Transverse colon (tissue), 4 donors: ENCODE data around the gene TRIM22. TPM values are rescaled to one million over a fixed set of nuclear protein-coding genes. Genes with fewer than 3 reads are reported as not detected.
"Not testable (repeated sequence)": the region's sequence is repeated elsewhere in the genome, so short reads cannot be mapped to it uniquely, and the experiment has no call there.

Experiments
- DNase-seq: peaks from one replicate; pipeline ENCODE4 v3.0.0-alpha.2; 2019
- H3K27ac ChIP-seq, 4 donors: fragments of 200-600 bp; sonication (generic); 2 replicates each; pipeline ENCODE4 v1.5.1; 2016 to 2018; ENCODE audit warnings: inconsistent platforms in 4 of 4
- H3K27me3 ChIP-seq: fragments of 200-600 bp; sonication (generic); 2 replicates; pipeline ENCODE4 v1.5.1; 2017; ENCODE audit warnings: inconsistent platforms
- H3K36me3 ChIP-seq, 4 donors: fragments of 200-600 bp; sonication (generic); 2 replicates each; pipeline ENCODE4 v1.5.1; 2017 to 2019; ENCODE audit warnings: inconsistent platforms in 4 of 4
- H3K4me1 ChIP-seq, 4 donors: fragments of 200-600 bp; sonication (generic); 2 replicates each; pipeline ENCODE4 v1.5.1; 2017 to 2020; ENCODE audit warnings: inconsistent platforms in 4 of 4
- H3K4me3 ChIP-seq, 4 donors: fragments of 200-600 bp; sonication (generic); 1 replicate in 1 of 4; 2 replicates in 3 of 4; pipeline versions ENCODE4 v1.5.1 to v1.6.1; 2017 to 2019; ENCODE audit warnings: inconsistent platforms in 4 of 4
- H3K9me3 ChIP-seq, 2 donors: fragments of 200-600 bp; sonication (generic); 2 replicates each; pipeline ENCODE4 v1.5.1; 2017 to 2019; ENCODE audit warnings: inconsistent platforms in 2 of 2
- EP300 ChIP-seq: sonication (generic); formaldehyde crosslinking; IDR thresholded peaks from one replicate; pipeline ENCODE4 v1.6.1; 2017; ENCODE audit warnings: antibody characterized with exemption, low read depth
- POLR2A ChIP-seq: fragments of 450-650 bp; IDR thresholded peaks from one replicate; pipeline ENCODE4 v1.6.1; 2016; ENCODE audit warnings: antibody characterized with exemption, mild to moderate bottlenecking, moderate library complexity
- POLR2AphosphoS5 ChIP-seq, 3 donors: sonication (generic); formaldehyde crosslinking; IDR thresholded peaks; one replicate each; pipeline ENCODE4 v1.6.1; 2016; ENCODE audit warnings: antibody characterized with exemption in 3 of 3
- WGBS, 2 donors: methylation state at CpG; one replicate each; pipeline ENCODE4 v1.1.5; 2018; ENCODE audit warnings: low coverage in 1 of 2; 5-methylcytosine and 5-hydroxymethylcytosine counted together
- in situ Hi-C, 4 donors: fragments of 200-750 bp; cut with MboI; loops; one replicate each; pipeline versions ENCODE4 v1.15.0 to v1.15.1; 2017; ENCODE audit warnings: low sequenced_read_pairs in 3 of 4, low pct_ligation_motif_present in 1 of 4, low pct_unique_long_range_greater_than_20kb in 1 of 4
- intact Hi-C: fragments of 100-400 bp; cut with DNase I; formaldehyde crosslinking; loops from one replicate; pipeline ENCODE4 v1.15.1; 2023; ENCODE audit warnings: low total_unique reads
- total RNA-seq, 4 donors: library from RNA; depleted of rRNA; stranded (reverse); fragments of >200 nt; gene quantifications; one replicate each; pipeline ENCODE4 v1.1.0, GENCODE V29; 2016
- TF ChIP-seq, protein P1 (sequence below), 5 experiments: fragments of 200-600 bp in 3 of 5; fragments of 450-650 bp in 2 of 5; sonication (generic) in 3 of 5; IDR thresholded peaks; 1 replicate in 2 of 5; 2 replicates in 3 of 5; pipeline ENCODE4 v1.5.1; 2016 to 2017; ENCODE audit warnings: antibody characterized with exemption in 5 of 5, inconsistent platforms in 3 of 5, mild to moderate bottlenecking in 2 of 5, moderate library complexity in 1 of 5

Gene TRIM22
- total RNA-seq, 4 donors from 2014 or later = 3.2 to 35.2 (median 21.4) TPM

DNA sequence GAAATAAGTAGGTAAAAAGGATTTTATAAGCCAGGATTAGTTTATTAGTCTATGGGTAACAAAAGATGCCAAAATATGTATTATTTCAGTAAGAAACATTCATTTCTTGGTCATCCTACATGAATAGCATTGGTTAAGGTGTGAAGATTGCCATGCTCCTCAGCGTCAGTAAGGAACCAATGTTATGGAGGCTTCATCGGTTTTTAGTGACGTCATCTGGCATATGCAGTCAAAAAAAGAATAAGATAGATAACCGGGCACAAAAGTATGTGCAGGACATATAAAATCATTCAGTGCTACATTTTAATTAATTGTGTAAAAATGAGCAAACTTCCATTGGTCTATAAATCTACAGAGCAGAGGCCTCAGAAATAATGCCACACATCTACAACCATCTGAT, 34.1 kb upstream of the TRIM22 start:
- Histone ChIP-seq H3K36me3 (no peaks in the 10 kb centered on the region), H3K4me1 (no peaks in the 10 kb centered on the region), H3K27ac (no peak overlapping the region), H3K4me3 (no peak overlapping the region), H3K9me3 (peaks cover 6 to 8% of the 10 kb centered on the region in 2 donors), H3K27me3 (no peaks in the 10 kb centered on the region)
- TF ChIP-seq, protein P1, sequence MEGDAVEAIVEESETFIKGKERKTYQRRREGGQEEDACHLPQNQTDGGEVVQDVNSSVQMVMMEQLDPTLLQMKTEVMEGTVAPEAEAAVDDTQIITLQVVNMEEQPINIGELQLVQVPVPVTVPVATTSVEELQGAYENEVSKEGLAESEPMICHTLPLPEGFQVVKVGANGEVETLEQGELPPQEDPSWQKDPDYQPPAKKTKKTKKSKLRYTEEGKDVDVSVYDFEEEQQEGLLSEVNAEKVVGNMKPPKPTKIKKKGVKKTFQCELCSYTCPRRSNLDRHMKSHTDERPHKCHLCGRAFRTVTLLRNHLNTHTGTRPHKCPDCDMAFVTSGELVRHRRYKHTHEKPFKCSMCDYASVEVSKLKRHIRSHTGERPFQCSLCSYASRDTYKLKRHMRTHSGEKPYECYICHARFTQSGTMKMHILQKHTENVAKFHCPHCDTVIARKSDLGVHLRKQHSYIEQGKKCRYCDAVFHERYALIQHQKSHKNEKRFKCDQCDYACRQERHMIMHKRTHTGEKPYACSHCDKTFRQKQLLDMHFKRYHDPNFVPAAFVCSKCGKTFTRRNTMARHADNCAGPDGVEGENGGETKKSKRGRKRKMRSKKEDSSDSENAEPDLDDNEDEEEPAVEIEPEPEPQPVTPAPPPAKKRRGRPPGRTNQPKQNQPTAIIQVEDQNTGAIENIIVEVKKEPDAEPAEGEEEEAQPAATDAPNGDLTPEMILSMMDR (IDR thresholded peaks at IDR 0.05) = no peak
- TF ChIP-seq POLR2AphosphoS5 (IDR thresholded peaks at IDR 0.05) (no peak), POLR2A (no peak), EP300 (no peak)
- no peak for DNase-seq
- 97 to 98% methylated on average over 4 of the region's 4 CpGs for WGBS, 2 donors
- intact Hi-C loops = no loop called here
- in situ Hi-C loops = no loop called here

DNA sequence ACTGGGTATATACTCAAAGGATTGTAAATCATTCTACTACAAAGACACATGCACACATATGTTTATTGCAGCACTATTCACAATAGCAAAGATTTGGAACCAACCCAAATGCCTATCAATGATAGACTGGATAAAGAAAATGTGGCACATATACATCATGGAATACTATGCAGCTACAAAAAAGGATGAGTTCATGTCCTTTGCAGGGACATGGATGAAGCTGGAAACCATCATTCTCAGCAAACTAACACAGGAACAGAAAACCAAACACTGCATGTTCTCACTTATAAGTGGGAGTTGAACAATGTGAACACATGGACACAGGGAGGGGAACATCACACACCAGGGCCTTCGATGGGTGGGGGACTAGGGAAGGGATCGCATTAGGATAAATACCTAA, 32.6 kb upstream of the TRIM22 start:
- DNase-seq, H3K27me3 ChIP-seq, intact Hi-C loops, H3K4me1 ChIP-seq, H3K9me3 ChIP-seq, in situ Hi-C loops, H3K36me3 ChIP-seq, H3K27ac ChIP-seq, H3K4me3 ChIP-seq: not testable (repeated sequence)
- WGBS, 2 donors = 96 to 100% methylated on average over 2 of the region's 2 CpGs

DNA sequence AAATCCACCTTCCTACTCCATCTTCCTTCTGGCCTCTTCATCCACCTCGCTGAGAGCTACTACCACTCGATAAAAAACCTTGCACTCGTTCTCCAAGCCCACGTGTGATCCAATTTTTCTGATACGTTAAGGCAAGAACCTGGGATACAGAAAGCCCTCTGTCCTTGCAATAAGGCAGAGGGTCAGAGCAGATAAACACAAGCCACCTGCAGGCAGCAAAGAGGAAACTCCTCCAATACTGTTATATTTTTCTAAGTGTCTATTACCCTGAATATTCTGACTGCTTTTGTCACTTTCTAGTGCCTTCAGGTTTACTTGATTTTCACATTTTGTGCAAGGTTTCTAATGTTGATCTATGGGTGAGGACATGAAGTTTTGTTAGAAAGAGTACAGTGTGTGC, 31.3 kb upstream of the TRIM22 start:
- 93% methylated on average over 5 of the region's 5 CpGs for WGBS, 2 donors
- H3K27ac ChIP-seq = no peak overlapping the region
- intact Hi-C loops = no loop called here

DNA sequence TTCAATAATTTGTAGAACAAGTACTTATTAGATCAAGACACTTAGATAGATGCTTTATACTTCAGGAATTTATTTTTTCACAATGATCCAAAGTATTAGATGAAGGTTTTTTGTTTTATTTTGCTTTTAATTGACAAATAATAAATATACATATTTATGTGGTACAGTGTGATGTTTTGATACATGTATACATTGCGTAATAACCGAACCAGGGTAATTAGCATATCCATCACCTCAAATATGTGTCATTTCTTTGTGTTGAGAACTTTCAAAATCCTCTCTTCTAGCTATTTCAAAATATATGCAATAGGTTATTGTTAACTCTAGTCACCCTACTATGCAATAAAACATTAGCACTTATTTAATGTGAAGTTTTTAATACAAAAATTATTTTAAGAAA, 26.1 kb upstream of the TRIM22 start:
- in situ Hi-C loops (no loop called here), intact Hi-C loops (no loop called here)
- no peak for DNase-seq
- Histone ChIP-seq H3K4me3 (no peak overlapping the region), H3K9me3 (no peaks in the 10 kb centered on the region), H3K4me1 (no peaks in the 10 kb centered on the region), H3K27ac (no peak overlapping the region), H3K27me3 (no peaks in the 10 kb centered on the region), H3K36me3 (peaks cover 0 to 27% (median 5%) of the 10 kb centered on the region in 4 donors)
- WGBS, 2 donors = 92 to 96% methylated on average over 2 of the region's 2 CpGs
- TF ChIP-seq POLR2AphosphoS5 (IDR thresholded peaks at IDR 0.05) = no peak

More for the DNA sequence above, 31.3 kb upstream of the TRIM22 start:
- H3K27me3 ChIP-seq = no peaks in the 10 kb centered on the region
- TF ChIP-seq, protein P1 (IDR thresholded peaks at IDR 0.05) = no peak
- TF ChIP-seq POLR2A (no peak), EP300 (no peak), POLR2AphosphoS5 (IDR thresholded peaks at IDR 0.05) (no peak)
- no peaks in the 10 kb centered on the region for H3K4me1 ChIP-seq
- in situ Hi-C loops = no loop called here
- H3K36me3 ChIP-seq = no peaks in the 10 kb centered on the region
- peaks cover 0 to 4% of the 10 kb centered on the region in 2 donors for H3K9me3 ChIP-seq
- no peak for DNase-seq
- H3K4me3 ChIP-seq = no peak overlapping the region

DNA sequence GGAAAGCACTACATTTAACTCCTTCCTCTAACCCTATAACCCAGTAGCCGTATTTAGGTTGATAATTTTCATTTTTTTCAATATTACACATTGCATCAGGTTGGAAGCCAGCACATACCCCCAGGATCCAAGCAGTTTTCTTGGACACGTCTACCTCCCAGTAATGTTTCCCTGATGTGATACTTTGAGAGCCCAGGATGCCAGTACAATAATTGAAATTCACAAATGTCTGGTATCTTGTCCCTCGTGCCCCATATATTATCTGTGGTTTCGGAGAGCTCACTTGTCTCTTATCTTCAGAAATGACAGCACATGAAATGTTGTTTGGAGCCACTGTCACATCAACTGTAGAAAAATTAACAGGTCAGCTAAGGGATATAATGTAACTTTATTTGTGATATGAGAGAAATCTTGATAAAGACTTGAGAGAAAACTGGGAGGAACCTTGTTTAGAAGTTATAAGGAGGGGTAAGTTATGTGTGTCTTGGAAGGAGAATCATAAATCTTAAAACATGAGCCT, 24.5 kb upstream of the TRIM22 start:
- intact Hi-C loops = no loop called here
- in situ Hi-C loops = no loop called here

More for the DNA sequence above, 24.5 kb upstream of the TRIM22 start:
- Histone ChIP-seq H3K9me3 (no peaks in the 10 kb centered on the region), H3K27ac (no peak overlapping the region), H3K27me3 (no peaks in the 10 kb centered on the region), H3K4me3 (no peak overlapping the region), H3K4me1 (no peaks in the 10 kb centered on the region), H3K36me3 (peaks cover 0 to 38% (median 5%) of the 10 kb centered on the region in 4 donors)
- WGBS, 2 donors = 95 to 100% methylated on average over 2 to 4 of the region's 4 CpGs
- TF ChIP-seq POLR2A = no peak
- no peak for TF ChIP-seq POLR2AphosphoS5 (IDR thresholded peaks at IDR 0.05)
- TF ChIP-seq, protein P1 (IDR thresholded peaks at IDR 0.05) = no peak
- TF ChIP-seq EP300 = no peak
- no peak for DNase-seq
